ENCODE data around the gene AOX1.

DNA sequence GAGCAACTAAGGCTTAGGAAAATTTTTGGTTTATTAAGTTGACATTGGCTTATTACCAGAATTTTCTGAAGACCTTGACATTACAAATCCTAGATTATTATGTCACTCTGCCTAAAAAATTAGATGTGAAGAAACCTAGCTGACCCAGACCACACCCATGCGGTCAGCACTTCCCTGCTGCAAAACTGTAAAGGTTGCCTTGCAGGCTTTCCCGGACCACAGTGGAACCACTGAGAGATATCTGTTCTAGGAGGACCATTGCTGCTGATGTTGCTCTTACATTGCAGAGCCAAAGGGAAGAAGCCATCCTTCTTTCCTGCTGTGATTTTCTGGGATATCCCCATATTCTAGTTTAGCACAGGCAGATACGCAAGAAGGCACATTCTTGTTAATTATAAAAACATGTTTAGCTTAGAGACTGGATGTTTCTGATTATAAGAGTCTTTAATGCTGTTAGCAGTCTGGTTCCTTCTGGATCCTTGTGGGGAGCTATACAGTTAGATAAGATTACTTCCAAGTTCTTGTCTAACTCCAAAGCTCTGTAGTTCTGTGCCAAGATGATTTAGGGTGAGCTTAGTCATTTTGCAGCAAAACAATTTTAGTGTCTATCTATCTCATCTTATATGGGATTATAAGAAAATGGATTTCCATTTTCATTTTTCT is 70.2 kb downstream of the AOX1 start:
- no peak for TF ChIP-seq POLR2A (IDR thresholded peaks at IDR 0.05)
- TF ChIP-seq, protein P1, sequence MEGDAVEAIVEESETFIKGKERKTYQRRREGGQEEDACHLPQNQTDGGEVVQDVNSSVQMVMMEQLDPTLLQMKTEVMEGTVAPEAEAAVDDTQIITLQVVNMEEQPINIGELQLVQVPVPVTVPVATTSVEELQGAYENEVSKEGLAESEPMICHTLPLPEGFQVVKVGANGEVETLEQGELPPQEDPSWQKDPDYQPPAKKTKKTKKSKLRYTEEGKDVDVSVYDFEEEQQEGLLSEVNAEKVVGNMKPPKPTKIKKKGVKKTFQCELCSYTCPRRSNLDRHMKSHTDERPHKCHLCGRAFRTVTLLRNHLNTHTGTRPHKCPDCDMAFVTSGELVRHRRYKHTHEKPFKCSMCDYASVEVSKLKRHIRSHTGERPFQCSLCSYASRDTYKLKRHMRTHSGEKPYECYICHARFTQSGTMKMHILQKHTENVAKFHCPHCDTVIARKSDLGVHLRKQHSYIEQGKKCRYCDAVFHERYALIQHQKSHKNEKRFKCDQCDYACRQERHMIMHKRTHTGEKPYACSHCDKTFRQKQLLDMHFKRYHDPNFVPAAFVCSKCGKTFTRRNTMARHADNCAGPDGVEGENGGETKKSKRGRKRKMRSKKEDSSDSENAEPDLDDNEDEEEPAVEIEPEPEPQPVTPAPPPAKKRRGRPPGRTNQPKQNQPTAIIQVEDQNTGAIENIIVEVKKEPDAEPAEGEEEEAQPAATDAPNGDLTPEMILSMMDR (IDR thresholded peaks at IDR 0.05): no peak

Measured in uterus (tissue), 2 donors.